ENCODE measurements around the gene AKAP5.

- TF ChIP-seq POLR2A (IDR thresholded peaks at IDR 0.05; ENCODE audit: low read depth, low read length) (no peak), TAF1 (IDR thresholded peaks at IDR 0.05; ENCODE audit: borderline replicate concordance, low read depth, low read length) (no peak)
These were observed 43.7 kb downstream of the AKAP5 start for GRCh38 chr14:64509036-64509435.

Measured in GM12892 (cell line).